SK-N-MC (cell line): ENCODE measurements around the gene R3HDM4.
"Not testable (repeated sequence)": the region's sequence is repeated elsewhere in the genome, so short reads cannot be mapped to it uniquely, and the experiment has no call there.

Experiments used
- DNase-seq: peaks from one replicate; pipeline ENCODE4 v3.0.0-alpha.2; 2011; ENCODE audit warnings: low read depth, low spot score
- H3K27ac ChIP-seq: fragments of 200-600 bp; sonication (generic); 2 replicates; pipeline ENCODE4 v1.5.1; 2016; ENCODE audit warnings: mixed run types
- H3K36me3 ChIP-seq: fragments of 200-600 bp; sonication (generic); 2 replicates; pipeline ENCODE4 v1.6.1; 2017; ENCODE audit warnings: antibody characterized with exemption, low read length, mixed read lengths; ENCODE audit not compliant: insufficient read depth
- H3K4me3 ChIP-seq: fragments of 200-600 bp; sonication (generic); 2 replicates; pipeline ENCODE4 v1.5.1; 2016
- H3K9ac ChIP-seq: fragments of 200-600 bp; sonication (generic); 2 replicates; pipeline ENCODE4 v1.8.0; 2017; ENCODE audit warnings: mixed run types, mixed read lengths; ENCODE audit not compliant: insufficient read length
- H3K9me3 ChIP-seq: fragments of 200-600 bp; sonication (generic); 2 replicates; pipeline ENCODE4 v1.6.1; 2017; ENCODE audit warnings: low read depth, mild to moderate bottlenecking, antibody characterized with exemption, low read length, moderate library complexity, mixed read lengths
- EZH2 ChIP-seq: fragments of 200-600 bp; sonication (generic); IDR thresholded peaks from one replicate; pipeline ENCODE4 v1.6.1; 2017; ENCODE audit warnings: antibody characterized with exemption
- FOXP2 ChIP-seq: optimal IDR thresholded peaks from 2 replicates; pipeline ENCODE3; 2011; ENCODE audit warnings: mild to moderate bottlenecking, moderate library complexity; ENCODE audit not compliant: insufficient read depth; ENCODE audit errors: extremely low read length, control extremely low read depth
- POLR2AphosphoS5 ChIP-seq: IDR thresholded peaks from 2 replicates; pipeline ENCODE4 v1.6.1; 2012; ENCODE audit warnings: mild to moderate bottlenecking, low read depth, low read length, borderline replicate concordance

Gene R3HDM4

GRCh38 chr19:861756-862580, 51.1 kb downstream of the R3HDM4 start:
- Histone ChIP-seq H3K27ac (no peak overlapping the region), H3K36me3 (no peaks in the 10 kb centered on the region), H3K9ac (no peak overlapping the region), H3K4me3 (no peak overlapping the region), H3K9me3 (no peaks in the 10 kb centered on the region)
- TF ChIP-seq EZH2 = no peak
- TF ChIP-seq POLR2AphosphoS5 = no peak
- TF ChIP-seq FOXP2 = no peak
- no peak for DNase-seq

GRCh38 chr19:861141-861755, 51.8 kb downstream of the R3HDM4 start:
- H3K36me3 ChIP-seq = no peaks in the 10 kb centered on the region
- H3K9me3 ChIP-seq = no peaks in the 10 kb centered on the region
- H3K9ac ChIP-seq = no peak overlapping the region
- peak overlapping the region; percentile 75 for H3K4me3 ChIP-seq
- H3K27ac ChIP-seq = no peak overlapping the region
- TF ChIP-seq EZH2 = no peak
- no peak for TF ChIP-seq FOXP2
- TF ChIP-seq POLR2AphosphoS5 = no peak
- DNase-seq = no peak

DNA sequence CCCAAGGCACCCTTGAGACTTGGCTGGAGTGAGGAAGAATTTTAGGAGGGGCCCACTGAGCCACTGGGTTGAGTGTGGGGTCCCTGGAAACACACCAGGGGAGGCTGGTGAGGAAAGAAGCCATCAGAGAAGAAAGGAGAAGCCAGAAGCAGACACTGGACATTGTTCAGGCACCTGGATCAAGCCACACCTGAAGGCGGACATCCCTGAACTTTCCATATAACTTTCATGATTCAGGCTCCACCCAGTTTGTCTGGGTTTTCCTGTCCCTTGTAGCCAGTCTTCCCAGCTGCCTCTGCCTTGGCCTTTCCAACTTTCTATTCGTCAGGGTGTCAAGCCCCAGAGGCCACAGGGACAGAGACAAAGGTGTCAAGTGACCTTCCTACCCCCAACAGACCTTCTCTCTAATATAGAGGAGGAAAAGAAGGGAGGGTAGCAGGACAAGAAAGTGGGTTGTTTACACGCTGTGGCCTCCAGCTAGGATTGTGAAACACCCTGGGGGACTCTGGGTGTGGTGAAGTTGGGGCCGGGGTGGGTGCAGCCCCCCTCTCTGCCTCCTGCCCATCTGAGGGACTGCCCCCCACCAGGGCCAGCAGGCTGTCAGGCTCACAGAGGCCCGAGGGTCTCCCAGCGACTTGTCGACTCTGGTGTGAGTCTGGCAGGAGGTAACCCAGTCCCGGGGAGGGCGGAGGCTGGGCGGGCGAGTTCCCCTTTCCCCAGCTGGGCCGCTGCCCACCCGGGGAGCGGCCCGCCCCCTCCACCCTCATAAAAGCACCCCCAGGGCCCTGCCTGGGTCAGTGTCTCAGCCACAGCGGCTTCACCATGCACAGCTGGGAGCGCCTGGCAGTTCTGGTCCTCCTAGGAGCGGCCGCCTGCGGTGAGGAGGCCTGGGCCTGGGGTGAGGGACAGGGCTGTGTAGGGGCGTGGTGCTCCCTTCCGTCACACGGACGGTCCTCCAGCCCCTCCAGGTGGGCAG, 53.9 kb downstream of the R3HDM4 start, which contains the start of gene CFD:
Gene CFD, plus strand, starts transcription at position 797 of the 976 bp plus-strand sequence. Its CDS starts 26 bp downstream, at position 823.
- peak within 1 kb of the TSS; percentile 75 for H3K4me3 ChIP-seq
- peak within 1 kb of the TSS; percentile 10; the same call in 1 of the 2 replicates for H3K27ac ChIP-seq
- peak within 1 kb of the TSS; percentile 19 for H3K9ac ChIP-seq
- no peaks in the 10 kb centered on the region for H3K9me3 ChIP-seq
- DNase-seq = no peak
- TF ChIP-seq EZH2 (no peak), FOXP2 (no peak)
- no peaks in the 10 kb centered on the region for H3K36me3 ChIP-seq

GRCh38 chr19:858284-858683, 54.7 kb downstream of the R3HDM4 start:
- Histone ChIP-seq H3K4me3 (no peak overlapping the region), H3K9me3 (no peaks in the 10 kb centered on the region), H3K9ac (no peak overlapping the region), H3K36me3 (no peaks in the 10 kb centered on the region), H3K27ac (no peak overlapping the region)
- no peak for DNase-seq
- no peak for TF ChIP-seq EZH2
- TF ChIP-seq FOXP2 = no peak
- no peak for TF ChIP-seq POLR2AphosphoS5

DNA sequence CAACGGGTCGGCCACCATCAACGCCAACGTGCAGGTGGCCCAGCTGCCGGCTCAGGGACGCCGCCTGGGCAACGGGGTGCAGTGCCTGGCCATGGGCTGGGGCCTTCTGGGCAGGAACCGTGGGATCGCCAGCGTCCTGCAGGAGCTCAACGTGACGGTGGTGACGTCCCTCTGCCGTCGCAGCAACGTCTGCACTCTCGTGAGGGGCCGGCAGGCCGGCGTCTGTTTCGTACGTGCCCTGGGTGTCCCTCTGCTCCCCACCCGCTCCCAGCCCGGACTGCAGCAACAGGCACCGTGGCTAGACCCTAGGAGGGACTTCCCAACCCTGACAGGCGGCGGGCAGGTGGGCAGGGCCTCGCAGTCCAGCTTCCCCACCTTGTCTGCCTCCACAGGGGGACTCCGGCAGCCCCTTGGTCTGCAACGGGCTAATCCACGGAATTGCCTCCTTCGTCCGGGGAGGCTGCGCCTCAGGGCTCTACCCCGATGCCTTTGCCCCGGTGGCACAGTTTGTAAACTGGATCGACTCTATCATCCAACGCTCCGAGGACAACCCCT, 57.4 kb downstream of the R3HDM4 start:
- no peak overlapping the region for H3K4me3 ChIP-seq
- no peak overlapping the region for H3K27ac ChIP-seq
- H3K36me3 ChIP-seq = no peaks in the 10 kb centered on the region
- no peak for DNase-seq
- no peaks in the 10 kb centered on the region for H3K9me3 ChIP-seq
- TF ChIP-seq EZH2 (no peak), FOXP2 (no peak), POLR2AphosphoS5 (no peak)
- no peak overlapping the region for H3K9ac ChIP-seq

GRCh38 chr19:855142-855541, 57.9 kb downstream of the R3HDM4 start:
- Histone ChIP-seq H3K9me3 (no peaks in the 10 kb centered on the region), H3K27ac (no peak overlapping the region), H3K9ac (no peak overlapping the region), H3K4me3 (no peak overlapping the region), H3K36me3 (no peaks in the 10 kb centered on the region)
- TF ChIP-seq POLR2AphosphoS5 (no peak), EZH2 (no peak)
- no peak for DNase-seq

DNA sequence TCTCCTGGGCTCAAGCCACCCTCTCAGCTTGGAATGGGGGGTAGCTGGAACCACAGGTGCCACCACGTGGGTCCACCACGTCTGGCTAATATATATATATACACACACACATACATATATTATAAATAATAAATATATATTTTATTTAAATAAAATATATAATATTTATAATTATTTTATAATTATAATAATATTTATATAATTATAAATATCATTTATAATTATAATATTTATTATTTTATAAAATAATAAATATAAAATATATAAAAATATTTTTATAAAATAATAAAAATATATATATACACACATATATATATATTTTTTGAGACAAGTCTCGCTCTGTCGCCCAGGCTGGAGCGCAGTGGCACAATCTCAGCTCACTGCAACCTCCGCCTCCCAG, 58.5 kb downstream of the R3HDM4 start:
- H3K9me3 ChIP-seq = no peaks in the 10 kb centered on the region
- no peaks in the 10 kb centered on the region for H3K36me3 ChIP-seq
- no peak overlapping the region for H3K4me3 ChIP-seq
- DNase-seq = no peak
- no peak overlapping the region for H3K27ac ChIP-seq
- no peak overlapping the region for H3K9ac ChIP-seq
- TF ChIP-seq EZH2 (no peak), FOXP2 (no peak), POLR2AphosphoS5 (no peak)

GRCh38 chr19:853614-854220, 59.3 kb downstream of the R3HDM4 start:
- H3K4me3 ChIP-seq, H3K9me3 ChIP-seq, H3K9ac ChIP-seq, H3K27ac ChIP-seq, DNase-seq, H3K36me3 ChIP-seq: not testable (repeated sequence)
